H1 (cell line): ENCODE measurements around the gene CHI3L2. TPM values are rescaled to one million over a fixed set of nuclear protein-coding genes. Genes with fewer than 3 reads are reported as not detected.

ENCODE experiments used
- CTCF ChIA-PET: fragments of 300-600 bp; sonication (Branson Sonifier 250); formaldehyde crosslinking; loops from one replicate; lab custom pipeline; 2021; ENCODE audit not compliant: partially characterized antibody; lab: Charles Lee
- POLR2A ChIA-PET: fragments of 300-600 bp; sonication (Branson Sonifier 250); formaldehyde crosslinking; loops from one replicate; lab custom pipeline; 2021; ENCODE audit warnings: inconsistent platforms; ENCODE audit not compliant: partially characterized antibody; lab: Charles Lee
- DNase-seq, 2 experiments: peaks; one replicate each; pipeline versions ENCODE4 v3.0.0 to v3.0.0-alpha.2; 2010 to 2022; ENCODE audit warnings: low spot score in 2 of 2, low read depth in 1 of 2, mixed read lengths in 1 of 2
- FAIRE-seq: peaks from 2 replicates; lab custom pipeline; 2011; peaks lifted over from hg19 to GRCh38; lab: Jason Lieb, UNC
- H2AFZ ChIP-seq: 2 replicates; pipeline ENCODE4 v1.8.1; 2012; ENCODE audit warnings: low read length, inconsistent platforms
- H2AK5ac ChIP-seq: 2 replicates; pipeline ENCODE4 v1.6.1; 2013; ENCODE audit warnings: low read depth, low read length
- H2BK120ac ChIP-seq: replicated peaks from 2 replicates; pipeline ENCODE3; 2013; ENCODE audit warnings: low read depth, low read length, inconsistent platforms
- H2BK12ac ChIP-seq: 2 replicates; pipeline ENCODE4 v1.6.1; 2013; ENCODE audit warnings: low read depth, low read length
- H2BK15ac ChIP-seq: 2 replicates; pipeline ENCODE4 v1.6.1; 2013; ENCODE audit warnings: low read length
- H2BK20ac ChIP-seq: 2 replicates; pipeline ENCODE4 v1.6.1; 2013; ENCODE audit warnings: low read length
- H2BK5ac ChIP-seq: 2 replicates; pipeline ENCODE4 v1.6.1; 2013; ENCODE audit warnings: low read depth, low read length
- H3K14ac ChIP-seq: 2 replicates; pipeline ENCODE4 v1.6.1; 2013; ENCODE audit warnings: inconsistent platforms; ENCODE audit not compliant: insufficient read length
- H3K18ac ChIP-seq: 2 replicates; pipeline ENCODE4 v1.6.1; 2013; ENCODE audit warnings: low read length; ENCODE audit errors: extremely low read depth
- H3K23ac ChIP-seq: 2 replicates; pipeline ENCODE4 v1.6.1; 2013; ENCODE audit warnings: inconsistent platforms; ENCODE audit not compliant: insufficient read length
- H3K23me2 ChIP-seq: 2 replicates; pipeline ENCODE4 v1.6.1; 2013; ENCODE audit warnings: low read depth, low read length
- H3K27ac ChIP-seq: 2 replicates; pipeline ENCODE4 v1.6.1; 2011; ENCODE audit warnings: low read depth, low read length, inconsistent platforms
- H3K27me3 ChIP-seq, 4 experiments: replicated peaks in 1 of 4; 1 replicate in 1 of 4; 2 replicates in 3 of 4; pipeline versions ENCODE4 v1.6.1 to v1.8.1; 2011 to 2013; ENCODE audit warnings: low read length in 3 of 4, mild to moderate bottlenecking in 3 of 4, inconsistent platforms in 2 of 4, mixed read lengths in 2 of 4, moderate library complexity in 1 of 4; ENCODE audit not compliant: control insufficient read depth in 3 of 4, insufficient read depth in 3 of 4; ENCODE audit errors: extremely low read depth in 1 of 4
- H3K36me3 ChIP-seq, 4 experiments: 2 replicates each; pipeline versions ENCODE4 v1.6.1 to v1.8.1; 2011 to 2013; ENCODE audit warnings: mild to moderate bottlenecking in 4 of 4, low read length in 3 of 4, moderate library complexity in 2 of 4, control low read depth in 1 of 4, inconsistent platforms in 1 of 4; ENCODE audit not compliant: insufficient read depth in 4 of 4, control insufficient read depth in 2 of 4
- H3K4ac ChIP-seq: replicated peaks from 2 replicates; pipeline ENCODE3; 2013; ENCODE audit warnings: low read length, low read depth, mixed read lengths, inconsistent platforms; ENCODE audit not compliant: insufficient read length
- H3K4me1 ChIP-seq, 4 experiments: replicated peaks in 1 of 4; 1 replicate in 1 of 4; 2 replicates in 3 of 4; pipeline versions ENCODE4 v1.6.1 to v1.8.1; 2011 to 2013; ENCODE audit warnings: low read length in 3 of 4, inconsistent platforms in 2 of 4, mixed read lengths in 1 of 4; ENCODE audit not compliant: insufficient read depth in 4 of 4, control insufficient read depth in 3 of 4
- H3K4me2 ChIP-seq, 2 experiments: 2 replicates each; pipeline versions ENCODE4 v1.6.1 to v1.8.1; 2011 to 2013; ENCODE audit warnings: low read depth in 2 of 2, low read length in 2 of 2, control low read depth in 1 of 2, inconsistent platforms in 1 of 2, mild to moderate bottlenecking in 1 of 2; ENCODE audit not compliant: insufficient read depth in 1 of 2
- H3K4me3 ChIP-seq, 4 experiments: fragments of 200-600, 300-600 bp in 1 of 4; sonication (generic), shearing (Covaris generic), sonication (Bioruptor Twin) in 1 of 4; 2 replicates each; pipeline versions ENCODE4 v1.5.1 to v1.8.1; 2011 to 2016; ENCODE audit warnings: low read length in 4 of 4, low read depth in 3 of 4, control low read depth in 2 of 4, inconsistent platforms in 2 of 4, mild to moderate bottlenecking in 2 of 4, mixed read lengths in 1 of 4, moderate library complexity in 1 of 4; ENCODE audit not compliant: insufficient read depth in 2 of 4; ENCODE audit errors: extremely low read depth in 1 of 4
- H3K56ac ChIP-seq: replicated peaks from 2 replicates; pipeline ENCODE3; 2013; ENCODE audit warnings: low read depth, mild to moderate bottlenecking, mixed read lengths, low read length, inconsistent platforms; ENCODE audit not compliant: insufficient read length
- H3K79me1 ChIP-seq: 2 replicates; pipeline ENCODE4 v1.6.1; 2013; ENCODE audit warnings: low read depth, low read length, control low read depth
- H3K79me2 ChIP-seq, 2 experiments: 2 replicates each; pipeline versions ENCODE4 v1.6.1 to v1.8.1; 2012 to 2013; ENCODE audit warnings: low read length in 2 of 2, mild to moderate bottlenecking in 2 of 2, inconsistent platforms in 1 of 2; ENCODE audit not compliant: insufficient read depth in 2 of 2, control insufficient read depth in 1 of 2
- H3K9ac ChIP-seq, 4 experiments: replicated peaks in 1 of 4; 1 replicate in 1 of 4; 2 replicates in 3 of 4; pipeline versions ENCODE4 v1.6.1 to v1.8.1; 2011 to 2013; ENCODE audit warnings: low read depth in 3 of 4, low read length in 3 of 4, control low read depth in 2 of 4, mild to moderate bottlenecking in 2 of 4, moderate library complexity in 2 of 4, inconsistent platforms in 1 of 4; ENCODE audit errors: extremely low read depth in 1 of 4
- H3K9me3 ChIP-seq, 2 experiments: 2 replicates each; pipeline versions ENCODE4 v1.6.1 to v1.8.1; 2012 to 2013; ENCODE audit warnings: mild to moderate bottlenecking in 2 of 2, moderate library complexity in 2 of 2, control low read depth in 1 of 2, inconsistent platforms in 1 of 2, low read depth in 1 of 2, low read length in 1 of 2, mixed read lengths in 1 of 2; ENCODE audit not compliant: insufficient read depth in 2 of 2
- H4K20me1 ChIP-seq, 2 experiments: replicated peaks in 1 of 2; 2 replicates each; pipeline versions ENCODE3 to v1.8.1; 2011 to 2013; ENCODE audit warnings: inconsistent platforms in 2 of 2, low read length in 2 of 2, mild to moderate bottlenecking in 1 of 2; ENCODE audit not compliant: insufficient read depth in 2 of 2, control insufficient read depth in 1 of 2
- H4K5ac ChIP-seq: 2 replicates; pipeline ENCODE4 v1.6.1; 2013; ENCODE audit warnings: low read length, low read depth, mixed read lengths, inconsistent platforms; ENCODE audit not compliant: insufficient read length
- H4K8ac ChIP-seq: 2 replicates; pipeline ENCODE4 v1.8.0; 2013; ENCODE audit warnings: mild to moderate bottlenecking, moderate library complexity, low read length, inconsistent platforms; ENCODE audit not compliant: insufficient read depth; ENCODE audit errors: extremely low read depth
- H4K91ac ChIP-seq: replicated peaks from 2 replicates; pipeline ENCODE3; 2013; ENCODE audit warnings: low read length, mixed read lengths, inconsistent platforms; ENCODE audit not compliant: insufficient read length
- CTBP2 ChIP-seq: IDR thresholded peaks from 2 replicates; pipeline ENCODE4 v1.7.0; 2011; ENCODE audit warnings: borderline replicate concordance, mild to moderate bottlenecking, moderate library complexity, mixed read lengths, low read length; ENCODE audit not compliant: insufficient read depth, insufficient read length
- CTCF ChIP-seq, 3 experiments: IDR thresholded peaks; 1 replicate in 2 of 3; 2 replicates in 1 of 3; pipeline versions ENCODE4 v1.5.1 to v1.6.1; 2011; ENCODE audit warnings: low read length in 3 of 3, mild to moderate bottlenecking in 3 of 3, inconsistent platforms in 2 of 3, low read depth in 1 of 3, moderate library complexity in 1 of 3; ENCODE audit not compliant: insufficient read depth in 1 of 3; ENCODE audit errors: control extremely low read depth in 1 of 3
- POLR2AphosphoS5 ChIP-seq: IDR thresholded peaks from 2 replicates; pipeline ENCODE4 v1.6.1; 2011; ENCODE audit warnings: low read depth, low read length
- SIN3A ChIP-seq, 2 experiments: IDR thresholded peaks in 1 of 2; conservative IDR thresholded peaks in 1 of 2; 2 replicates each; pipeline ENCODE4 v1.6.1; 2011 to 2012; ENCODE audit warnings: low read length in 2 of 2, improper control_type of control experiment in 1 of 2, low read depth in 1 of 2, mild to moderate bottlenecking in 1 of 2
- SP1 ChIP-seq: IDR thresholded peaks from 2 replicates; pipeline ENCODE4 v1.6.1; 2011; ENCODE audit warnings: low read depth, low read length
- TBP ChIP-seq: IDR thresholded peaks from 2 replicates; pipeline ENCODE4 v1.6.1; 2011; ENCODE audit warnings: low read depth, low read length, improper control_type of control experiment
- TCF12 ChIP-seq: IDR thresholded peaks from 2 replicates; pipeline ENCODE4 v1.6.1; 2011; ENCODE audit warnings: low read depth, mild to moderate bottlenecking, low read length
- TEAD4 ChIP-seq: IDR thresholded peaks from 2 replicates; pipeline ENCODE4 v1.6.1; 2012; ENCODE audit warnings: low read depth, low read length, inconsistent platforms, mixed read lengths
- WGBS, 2 experiments: shearing (Covaris generic) in 1 of 2; methylation state at CpG; one replicate each; pipeline versions ENCODE4 v1.1.6 to v1.1.7; 2013 to 2015; ENCODE audit warnings: low lambda C conversion rate in 2 of 2, mixed read lengths in 2 of 2, inconsistent platforms in 1 of 2, low coverage in 1 of 2, missing lambda C conversion rate in 1 of 2; ENCODE audit not compliant: insufficient replicate concordance in 2 of 2, insufficient coverage in 1 of 2, insufficient read length in 1 of 2; ENCODE audit errors: extremely low coverage in 1 of 2, missing lambda C conversion rate in 1 of 2; 5-methylcytosine and 5-hydroxymethylcytosine counted together
- polyA plus RNA-seq, 7 experiments: library from polyadenylated mRNA; depleted of rRNA in 3 of 7; stranded (reverse) in 5 of 7; unstranded in 2 of 7; fragments of >200 nt in 5 of 7; fragments of 200-250 nt in 2 of 7; gene quantifications; 1 replicate in 5 of 7; 2 replicates in 1 of 7; 4 replicates in 1 of 7; pipeline versions ENCODE4 v1.2.1 to v1.2.3, GENCODE V29; 2011 to 2013; ENCODE audit warnings: missing spikeins in 2 of 7, mixed read lengths in 2 of 7
- total RNA-seq: library from RNA; stranded (reverse); fragmentation: NEBNext Ultra II Directional; extraction: Animal tissue kit (Norgen Biotek cat#: 25700); gene quantifications from 2 replicates; pipeline ENCODE4 v1.2.1, GENCODE V29; 2021

CHI3L2 gene
- total and polyA plus RNA-seq, 2 of the 8 experiments (the other 6 are each of a cell fraction or from before 2014, with no cell fraction given) = not detected

GRCh38 chr1:111199881-111200801 lies 27.4 kb upstream of the CHI3L2 start, which contains the start of gene DENND2D:
TSS of gene DENND2D (minus strand) at chr1:111200646. CDS start at chr1:111200459, 187 bp downstream.
- Histone ChIP-seq H4K8ac (no peak within 1 kb of the TSS; the same call in 1 of the 2 replicates), H3K79me2 (no peaks in the 10 kb centered on the region), H3K4ac (no peak within 1 kb of the TSS), H3K23ac (no peak within 1 kb of the TSS), H3K14ac (no peak within 1 kb of the TSS), H4K20me1 (no peaks in the 10 kb centered on the region), H2AK5ac (no peak within 1 kb of the TSS), H3K27ac (no peak within 1 kb of the TSS), H2BK120ac (no peak within 1 kb of the TSS), H3K4me2 (no peak within 1 kb of the TSS), H3K56ac (no peak within 1 kb of the TSS), H3K4me3 (no peak within 1 kb of the TSS), H4K91ac (no peak within 1 kb of the TSS), H2AFZ (no peak within 1 kb of the TSS), H3K27me3 (peaks cover 12 to 23% (median 22%) of the 10 kb centered on the region in 4 experiments), H3K36me3 (no peaks in the 10 kb centered on the region), H3K23me2 (no peaks in the 10 kb centered on the region), H2BK20ac (0 out of 2 replicates have a peak within 1 kb of the TSS, but pooled peaks have one; percentile 21), H3K9ac (no peak within 1 kb of the TSS), H2BK15ac (no peak within 1 kb of the TSS), H3K9me3 (no peaks in the 10 kb centered on the region), H2BK5ac (no peak within 1 kb of the TSS), H3K18ac (no peak within 1 kb of the TSS), H3K79me1 (no peaks in the 10 kb centered on the region), H2BK12ac (0 out of 2 replicates have a peak within 1 kb of the TSS, but pooled peaks have one; percentile 50), H4K5ac (no peak within 1 kb of the TSS), H3K4me1 (peaks cover 0 to 2% (median 1%) of the 10 kb centered on the region in 4 experiments; a peak in 2 of 7 replicates)
- FAIRE-seq = no peak
- CTCF ChIA-PET = interaction anchor here (1.0 to 6.4 kb wide), 6 partner anchors 9 to 200 kb away, joined by 3 to 50 read pairs (median 12); no protein-coding TSS in a partner anchor
- DNase-seq = no peak
- WGBS, 2 experiments = 92% methylated on average over 17 of the region's 17 CpGs; no CpG with 5 or more reads in 1 of the 2 experiments
- POLR2A ChIA-PET = no interaction called here
- TF ChIP-seq TCF12 = no peak
- TF ChIP-seq CTBP2 = no peak
- no peak for TF ChIP-seq TBP
- no peak for TF ChIP-seq SP1
- TF ChIP-seq CTCF (IDR thresholded peaks at IDR 0.05; ENCODE audit: control extremely low read depth in 1 of 3, insufficient read depth in 1 of 3, low read depth in 1 of 3, low read length in 3 of 3) = no peak
- TF ChIP-seq TEAD4 = no peak
- no peak for TF ChIP-seq POLR2AphosphoS5
- no peak for TF ChIP-seq SIN3A (conservative IDR thresholded peaks at IDR 0.05 in 1 of 2, IDR thresholded peaks at IDR 0.05 in 1 of 2; ENCODE audit: low read depth in 1 of 2, low read length in 2 of 2)
